GM12874 (cell line): ENCODE data around the gene ZNF512.

Experiments used
- TF ChIP-seq, protein P1 (sequence below): IDR thresholded peaks from 2 replicates; pipeline ENCODE4 v1.5.1; 2011; ENCODE audit warnings: low read depth, mild to moderate bottlenecking, control low read depth, low read length, moderate library complexity; ENCODE audit not compliant: insufficient read depth

ZNF512 gene

DNA sequence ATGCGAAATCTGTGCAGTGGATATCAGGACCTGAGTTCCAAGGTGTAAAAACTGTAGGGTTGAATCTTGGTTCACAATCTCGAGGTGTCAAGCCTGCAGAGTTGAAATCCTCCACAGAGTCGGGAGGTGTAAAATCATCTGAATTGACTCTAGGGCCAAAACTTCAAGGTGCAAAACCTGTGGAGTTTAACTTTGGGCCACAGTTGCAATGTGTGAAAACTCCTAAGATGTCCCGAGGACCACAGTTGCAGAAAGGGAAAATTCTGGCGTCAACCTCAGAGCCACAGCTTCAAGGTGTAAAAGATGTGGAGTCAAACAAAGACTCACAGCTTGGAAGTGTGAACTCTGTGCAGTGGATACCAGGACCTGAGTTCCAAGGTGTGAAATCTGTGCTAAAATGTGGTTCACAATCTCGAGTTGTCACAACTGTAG, 9.8 kb upstream of the ZNF512 start:
- TF ChIP-seq, protein P1, sequence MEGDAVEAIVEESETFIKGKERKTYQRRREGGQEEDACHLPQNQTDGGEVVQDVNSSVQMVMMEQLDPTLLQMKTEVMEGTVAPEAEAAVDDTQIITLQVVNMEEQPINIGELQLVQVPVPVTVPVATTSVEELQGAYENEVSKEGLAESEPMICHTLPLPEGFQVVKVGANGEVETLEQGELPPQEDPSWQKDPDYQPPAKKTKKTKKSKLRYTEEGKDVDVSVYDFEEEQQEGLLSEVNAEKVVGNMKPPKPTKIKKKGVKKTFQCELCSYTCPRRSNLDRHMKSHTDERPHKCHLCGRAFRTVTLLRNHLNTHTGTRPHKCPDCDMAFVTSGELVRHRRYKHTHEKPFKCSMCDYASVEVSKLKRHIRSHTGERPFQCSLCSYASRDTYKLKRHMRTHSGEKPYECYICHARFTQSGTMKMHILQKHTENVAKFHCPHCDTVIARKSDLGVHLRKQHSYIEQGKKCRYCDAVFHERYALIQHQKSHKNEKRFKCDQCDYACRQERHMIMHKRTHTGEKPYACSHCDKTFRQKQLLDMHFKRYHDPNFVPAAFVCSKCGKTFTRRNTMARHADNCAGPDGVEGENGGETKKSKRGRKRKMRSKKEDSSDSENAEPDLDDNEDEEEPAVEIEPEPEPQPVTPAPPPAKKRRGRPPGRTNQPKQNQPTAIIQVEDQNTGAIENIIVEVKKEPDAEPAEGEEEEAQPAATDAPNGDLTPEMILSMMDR = no peak

DNA sequence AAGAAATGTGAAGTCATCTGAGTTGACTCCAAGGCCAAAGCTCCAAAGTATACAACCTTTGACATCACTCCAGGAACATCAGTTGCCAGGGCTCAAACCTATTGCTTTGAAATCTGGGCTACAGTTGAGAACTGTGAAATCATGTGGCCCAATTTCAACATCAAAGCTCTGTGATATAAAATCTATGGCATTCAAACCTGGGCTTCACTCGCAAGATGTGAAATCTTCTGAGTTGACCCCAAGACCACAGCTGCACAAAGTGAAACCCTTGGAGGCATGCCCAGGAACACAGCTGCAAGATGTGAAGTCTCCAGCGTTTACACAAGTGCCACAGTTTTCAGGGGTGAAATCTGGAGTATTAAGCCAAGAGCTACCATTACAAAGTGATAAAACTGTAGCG, 9.4 kb upstream of the ZNF512 start:
- TF ChIP-seq, protein P1 = no peak

GRCh38 chr2:27581417-27582128, 1.3 kb upstream of the ZNF512 start:
- TF ChIP-seq, protein P1 = no peak

- TF ChIP-seq, protein P1 = no peak
Observed at GRCh38 chr2:27582129-27582694, 630 bp upstream of the ZNF512 start.

GRCh38 chr2:27583390-27583915, 611 bp downstream of the ZNF512 start:
- TF ChIP-seq, protein P1 = no peak

- TF ChIP-seq, protein P1 = no peak
Observed at GRCh38 chr2:27584597-27584996, 1.8 kb downstream of the ZNF512 start.

GRCh38 chr2:27587025-27587424, 4.2 kb downstream of the ZNF512 start:
- TF ChIP-seq, protein P1 = no peak
